ENCODE data around the gene CCR6. TPM values are rescaled to one million over a fixed set of nuclear protein-coding genes. Genes with fewer than 3 reads are reported as not detected.

CCR6 gene
- polyA plus RNA-seq, 2 of the 4 experiments (the other 2 are of a cell fraction) = 0.01 TPM; not detected in 1

Other genes starting within 250 kb of the CCR6 start
- gene RNASET2, start 166.5 kb upstream of the CCR6 start, polyA plus RNA-seq (2011; rRNA removed) = 10.6 and 11.2 TPM in 2 replicates
- 9.3 to 10.5 TPM (median 10.4 TPM) in 3 replicates for gene RNASET2, start 166.5 kb upstream of the CCR6 start, polyA plus RNA-seq (2017; fragmentation: RNase III; extraction: RNeasy Plus Mini Kit Qiagen cat#74134 plus additional on column Dnase treatment)
- gene CEP43, start 123.7 kb upstream of the CCR6 start, polyA plus RNA-seq (2011; rRNA removed) = 13.7 and 19.6 TPM in 2 replicates
- 12.1 to 13.8 TPM (median 12.9 TPM) in 3 replicates for gene CEP43, start 123.7 kb upstream of the CCR6 start, polyA plus RNA-seq (2017; fragmentation: RNase III; extraction: RNeasy Plus Mini Kit Qiagen cat#74134 plus additional on column Dnase treatment)
- not detected in 2 replicates for gene GPR31, start 34.9 kb downstream of the CCR6 start, polyA plus RNA-seq (2011; rRNA removed)
- gene GPR31, start 34.9 kb downstream of the CCR6 start, polyA plus RNA-seq (2017; fragmentation: RNase III; extraction: RNeasy Plus Mini Kit Qiagen cat#74134 plus additional on column Dnase treatment) = not detected in 3 replicates
- not detected in 2 replicates for gene UNC93A, start 168.2 kb downstream of the CCR6 start, polyA plus RNA-seq (2011; rRNA removed)
- gene UNC93A, start 168.2 kb downstream of the CCR6 start, polyA plus RNA-seq (2017; fragmentation: RNase III; extraction: RNeasy Plus Mini Kit Qiagen cat#74134 plus additional on column Dnase treatment) = not detected in 3 replicates
- gene TTLL2, start 202.0 kb downstream of the CCR6 start, polyA plus RNA-seq (2011; rRNA removed) = not detected in 2 replicates
- not detected in 3 replicates for gene TTLL2, start 202.0 kb downstream of the CCR6 start, polyA plus RNA-seq (2017; fragmentation: RNase III; extraction: RNeasy Plus Mini Kit Qiagen cat#74134 plus additional on column Dnase treatment)